ENCODE results near the gene DOCK7.
"Not testable (repeated sequence)": the region's sequence is repeated elsewhere in the genome, so short reads cannot be mapped to it uniquely, and the experiment has no call there.

DOCK7 gene

DNA sequence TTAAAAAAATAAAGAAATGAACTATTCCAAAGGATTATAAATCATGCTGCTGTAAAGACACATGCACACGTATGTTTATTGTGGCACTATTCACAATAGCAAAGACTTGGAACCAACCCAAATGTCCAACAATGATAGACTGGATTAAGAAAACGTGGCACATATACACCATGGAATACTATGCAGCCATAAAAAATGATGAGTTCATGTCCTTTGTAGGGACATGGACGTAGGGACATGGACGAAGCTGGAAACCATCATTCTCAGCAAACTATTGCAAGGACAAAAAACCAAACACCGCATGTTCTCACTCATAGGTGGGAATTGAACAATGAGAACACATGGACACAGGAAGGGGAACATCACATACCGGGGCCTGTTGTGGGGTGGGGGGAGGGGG, 160.8 kb downstream of the DOCK7 start:
- not testable (repeated sequence) for DNase-seq

DNA sequence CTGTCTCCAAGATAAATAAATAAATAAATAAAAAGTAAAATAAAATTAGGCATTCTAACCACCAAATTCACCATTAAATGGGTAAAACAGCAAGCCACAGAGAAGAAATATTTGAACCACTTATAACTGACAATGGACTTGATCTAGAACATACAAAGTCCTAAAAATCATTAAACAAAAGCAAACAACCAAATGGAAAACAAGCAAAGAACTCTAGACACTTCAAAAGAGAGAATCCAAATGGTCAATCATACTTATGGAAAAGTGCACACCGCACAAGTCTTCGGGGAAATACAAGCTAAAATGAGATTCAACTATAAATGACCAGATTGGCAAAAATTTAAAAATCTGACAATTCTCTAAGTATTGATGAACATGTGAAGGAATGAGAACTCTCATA, 164.3 kb downstream of the DOCK7 start:
- no peak for DNase-seq

DNA sequence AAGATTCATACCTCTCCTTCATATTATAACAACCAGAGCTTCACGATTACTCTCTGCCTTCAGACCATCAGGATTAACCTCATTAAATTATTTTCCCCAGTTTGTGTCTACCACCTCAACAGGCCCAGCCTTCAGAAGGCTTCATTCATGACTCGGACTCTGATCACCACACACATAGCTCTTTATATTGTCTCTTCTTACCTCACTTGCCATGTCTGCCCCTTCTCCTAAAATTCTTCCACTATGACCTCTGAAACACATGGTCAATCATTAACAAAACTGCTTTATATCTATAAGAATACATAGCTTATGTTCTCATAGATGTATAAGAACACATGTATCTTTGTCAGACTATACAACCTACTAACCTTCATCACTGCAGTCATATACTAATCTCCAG, 171.6 kb downstream of the DOCK7 start:
- no peak for DNase-seq

GRCh38 chr1:62514746-62515423, 173.3 kb downstream of the DOCK7 start:
- no peak for DNase-seq

DNA sequence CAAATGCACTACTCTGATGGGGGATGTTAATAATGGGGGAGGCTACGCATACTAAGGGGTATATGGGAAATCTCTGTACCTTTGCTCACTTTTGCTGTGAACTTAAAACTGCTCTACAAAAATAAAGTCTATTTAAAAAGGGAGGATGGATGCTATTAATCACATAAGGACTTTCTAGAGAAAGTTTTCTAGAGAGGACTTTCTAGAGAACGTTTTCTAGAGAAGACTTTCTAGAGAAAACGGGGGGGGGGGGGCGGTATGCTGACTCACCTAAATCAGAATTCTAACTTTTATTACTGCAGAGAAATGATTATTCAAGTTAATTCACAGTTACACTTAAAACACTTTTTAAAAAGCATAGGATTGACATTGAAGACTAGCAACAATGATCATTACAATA, 175.2 kb downstream of the DOCK7 start:
- DNase-seq, result no peak

DNA sequence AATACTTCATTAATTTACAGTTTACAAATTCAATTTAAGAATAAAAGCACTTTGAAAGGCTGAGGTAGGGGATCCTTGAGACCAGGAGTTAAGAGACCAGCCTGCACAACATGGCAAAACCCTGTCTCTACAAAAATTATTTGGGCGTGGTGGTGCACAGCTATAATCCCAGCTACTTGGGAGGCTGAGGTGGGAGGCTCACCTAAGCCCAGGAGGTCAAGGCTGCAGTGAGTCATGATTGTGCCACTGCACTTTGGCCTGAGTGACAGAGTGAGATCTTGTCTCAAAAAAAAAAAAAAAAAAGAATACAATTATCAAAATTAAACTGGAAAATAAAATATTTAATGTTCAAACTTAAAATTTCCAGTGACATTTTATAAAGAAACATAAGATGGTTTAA, 179.2 kb downstream of the DOCK7 start:
- no peak for DNase-seq

DNA sequence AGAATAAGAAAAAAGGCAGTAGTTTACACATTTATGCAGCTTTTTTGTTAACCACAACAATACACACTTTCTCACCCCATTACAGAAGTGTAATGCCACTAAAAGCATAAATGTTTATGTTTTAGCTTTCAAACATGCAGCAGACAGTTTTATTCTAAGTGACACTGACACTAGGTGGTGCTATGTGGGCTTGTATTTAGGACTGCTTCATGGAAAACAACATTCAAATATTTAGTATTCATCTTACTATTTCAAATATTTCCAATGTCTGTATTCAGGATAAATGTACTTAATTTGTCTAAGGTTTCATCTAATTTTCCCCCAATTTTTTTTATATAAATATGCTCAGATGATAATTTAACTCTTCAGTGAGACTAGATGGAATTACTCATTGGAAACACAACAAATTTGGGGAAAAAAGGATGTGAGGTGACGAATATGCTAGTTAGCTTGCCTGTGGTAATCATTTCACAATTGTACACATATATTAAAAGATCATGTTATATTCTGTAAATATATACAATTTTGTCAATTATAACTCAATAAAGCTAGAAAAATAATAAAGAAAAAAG, 179.9 kb downstream of the DOCK7 start:
- peak; percentile 67 for DNase-seq

DNA sequence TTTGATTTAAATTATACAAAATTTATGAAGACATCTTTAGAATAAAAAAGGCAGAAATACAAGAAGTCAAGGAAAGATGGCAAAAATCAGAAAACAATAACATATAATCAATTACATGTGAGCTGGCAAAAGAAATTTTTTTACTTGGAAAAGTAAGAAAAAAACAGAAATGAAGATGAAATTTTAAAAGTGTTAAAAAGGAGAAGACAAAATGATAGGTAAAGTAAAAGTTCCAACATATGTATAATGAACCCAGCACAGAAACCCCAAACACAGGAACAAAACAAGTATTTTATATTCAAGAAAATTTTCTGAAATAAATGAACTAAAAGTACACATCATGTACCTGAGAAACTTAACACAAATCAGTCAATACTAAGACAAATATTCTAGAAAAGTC, 188.0 kb downstream of the DOCK7 start:
- no peak for DNase-seq

- no peak for DNase-seq
Measured at GRCh38 chr1:62494137-62494536, 194.0 kb downstream of the DOCK7 start.

DNA sequence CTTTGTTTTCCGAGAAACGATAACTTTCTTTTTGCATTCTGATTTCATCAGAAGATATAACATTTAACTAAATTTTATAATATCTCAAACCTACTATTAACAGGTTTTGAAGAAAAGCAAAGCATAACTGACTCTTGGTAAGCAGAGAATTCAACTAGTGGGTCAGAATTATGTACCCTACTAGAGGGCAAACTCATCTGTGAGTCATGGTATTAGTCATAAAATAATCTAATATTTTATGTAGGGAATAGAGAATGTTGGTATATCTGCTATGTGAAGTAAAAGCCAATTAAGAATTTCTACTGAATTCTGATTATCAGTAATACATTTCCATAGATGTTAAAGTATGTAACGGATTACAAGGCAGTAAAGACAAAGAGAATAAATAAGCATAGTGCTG, 194.5 kb downstream of the DOCK7 start:
- DNase-seq, result no peak

DNA sequence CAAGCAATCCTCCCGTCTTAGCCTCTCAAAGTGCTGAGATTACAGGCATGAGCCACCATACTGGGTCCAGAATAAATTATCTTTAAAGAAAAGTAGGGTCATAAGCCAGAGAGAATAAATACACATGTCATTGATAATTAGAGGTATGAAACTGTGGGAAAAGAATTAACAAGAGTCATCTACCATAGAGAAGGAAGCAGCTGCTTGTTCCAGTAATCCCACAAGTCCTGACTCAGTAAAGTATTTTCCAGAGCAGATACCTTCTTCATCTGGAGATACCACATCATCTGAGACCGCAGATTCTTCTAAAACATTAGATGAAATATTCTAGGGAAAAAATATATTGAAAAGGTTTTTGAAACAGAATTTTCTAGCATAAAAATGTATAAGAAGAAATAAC, 195.7 kb downstream of the DOCK7 start:
- DNase-seq, result no peak

DNA sequence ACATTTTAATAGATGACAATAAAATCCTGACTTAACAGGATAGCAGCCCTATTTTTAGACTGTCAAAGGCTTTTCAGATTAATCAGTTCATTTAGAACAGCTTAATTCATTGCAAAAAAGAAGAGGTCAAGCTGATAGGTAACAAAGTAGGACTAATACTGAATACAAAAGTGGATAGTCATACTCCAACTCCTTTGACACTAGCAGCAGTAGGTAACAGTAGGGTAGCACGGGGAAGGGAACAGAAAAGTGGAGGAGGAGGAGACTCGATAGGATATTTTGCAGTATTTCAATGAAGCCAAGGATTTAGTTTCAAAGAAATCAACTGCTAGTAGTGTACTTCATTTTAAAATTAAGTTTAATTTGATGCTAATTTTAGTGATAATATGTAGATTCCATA, 200.2 kb downstream of the DOCK7 start:
- no peak for DNase-seq

DNA sequence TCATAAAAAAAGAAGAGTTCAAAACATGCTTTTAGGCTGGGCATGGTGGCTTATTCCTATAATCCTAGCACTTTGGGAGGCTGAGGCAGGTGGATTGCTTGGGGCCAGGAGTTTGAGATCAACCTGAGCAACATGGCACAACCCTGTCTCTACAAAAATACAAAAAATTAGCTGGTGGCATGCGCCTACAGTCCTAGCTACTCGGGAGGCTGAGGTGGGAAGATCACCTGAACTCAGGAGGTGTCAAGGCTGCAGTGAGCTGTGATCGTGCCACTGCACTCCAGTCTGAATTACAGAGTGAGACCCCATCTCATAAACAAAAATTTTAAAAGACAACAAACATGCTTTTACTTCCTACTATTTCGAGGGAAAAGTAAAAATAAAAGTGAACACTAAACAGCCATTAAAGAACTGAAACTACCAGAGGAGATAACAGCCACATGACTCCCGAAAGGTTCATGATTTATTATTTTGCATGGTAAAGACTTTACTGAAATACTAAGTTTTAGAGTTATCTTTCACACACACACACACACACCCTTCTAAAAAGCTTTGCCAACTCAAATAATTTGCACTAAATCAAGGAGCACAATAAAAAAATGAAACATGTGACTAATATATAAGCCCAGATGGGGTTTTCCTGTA, 203.2 kb downstream of the DOCK7 start:
- DNase-seq, result no peak

- DNase-seq, result no peak
Measured at GRCh38 chr1:62481681-62482080, 206.5 kb downstream of the DOCK7 start.

DNA sequence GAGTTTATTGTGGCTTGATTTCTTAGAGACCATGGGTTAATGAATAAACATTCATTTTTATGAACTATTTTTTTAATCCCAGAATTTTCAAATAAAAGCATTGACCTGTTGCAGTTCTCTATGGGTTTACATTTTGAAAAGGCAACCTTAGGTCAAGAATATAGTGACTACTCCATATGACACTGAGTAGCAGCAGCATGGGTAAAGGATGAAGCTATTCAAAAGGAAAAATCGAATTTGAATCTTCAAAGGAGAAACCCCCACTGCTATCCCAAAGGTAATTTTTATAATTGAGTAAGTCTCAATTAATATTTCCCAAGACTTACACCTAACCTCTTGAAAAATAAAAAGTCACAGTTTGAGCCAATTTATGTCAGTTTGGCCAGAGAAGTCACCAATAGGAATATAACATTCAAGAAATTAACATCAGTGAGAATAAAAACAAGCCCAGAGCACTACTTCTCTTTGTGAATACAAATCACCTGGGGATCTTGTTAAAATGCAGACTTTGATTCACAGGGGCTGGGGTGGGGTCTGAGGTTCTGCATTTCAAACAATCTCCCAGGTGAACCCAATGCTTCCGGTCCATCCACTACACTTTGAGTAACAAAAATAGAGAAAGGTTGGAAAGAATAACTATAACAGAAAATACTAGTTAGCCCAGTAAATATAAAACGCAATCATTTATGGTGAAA, 211.5 kb downstream of the DOCK7 start:
- no peak for DNase-seq

DNA sequence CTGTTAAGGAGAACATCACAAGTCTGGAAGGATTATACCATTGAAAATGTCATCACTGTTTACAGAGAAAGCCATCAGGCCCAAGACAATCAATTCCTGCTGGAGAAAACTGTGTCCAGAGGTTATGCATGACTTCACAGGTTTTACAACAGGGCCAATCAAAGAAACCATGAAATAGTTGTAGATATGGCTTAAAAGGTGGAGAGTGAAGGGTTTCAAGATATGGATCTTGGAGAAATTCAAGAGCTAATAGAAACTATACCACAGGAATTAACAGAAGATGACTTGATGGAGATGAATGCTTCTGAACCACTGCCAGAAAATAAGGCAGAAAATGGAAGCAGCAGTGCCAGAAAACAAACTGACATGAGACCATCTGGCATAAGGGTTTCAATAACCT, 221.1 kb downstream of the DOCK7 start:
- DNase-seq, result peak; percentile 87

GRCh38 chr1:62462370-62462769, 225.8 kb downstream of the DOCK7 start:
- DNase-seq, result no peak

DNA sequence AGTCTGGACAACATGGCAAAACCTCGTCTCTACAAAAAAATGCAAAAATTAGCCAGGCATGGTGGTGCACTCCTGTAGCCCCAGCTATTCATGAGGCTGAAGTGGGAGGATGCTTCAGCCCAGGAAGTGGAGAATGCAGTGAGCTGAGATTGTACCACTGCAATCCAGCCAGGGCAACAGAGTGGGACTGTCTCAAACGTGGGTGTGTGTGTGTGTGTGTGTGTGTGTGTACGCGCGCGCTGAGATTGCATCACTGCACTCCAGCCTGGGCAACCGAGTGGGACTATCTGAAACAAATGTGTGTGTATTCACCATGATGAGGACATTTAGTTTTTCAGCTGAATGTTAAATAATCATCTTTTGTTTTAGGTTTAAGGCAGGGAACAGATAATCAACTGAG, 230.2 kb downstream of the DOCK7 start:
- no peak for DNase-seq

DNA sequence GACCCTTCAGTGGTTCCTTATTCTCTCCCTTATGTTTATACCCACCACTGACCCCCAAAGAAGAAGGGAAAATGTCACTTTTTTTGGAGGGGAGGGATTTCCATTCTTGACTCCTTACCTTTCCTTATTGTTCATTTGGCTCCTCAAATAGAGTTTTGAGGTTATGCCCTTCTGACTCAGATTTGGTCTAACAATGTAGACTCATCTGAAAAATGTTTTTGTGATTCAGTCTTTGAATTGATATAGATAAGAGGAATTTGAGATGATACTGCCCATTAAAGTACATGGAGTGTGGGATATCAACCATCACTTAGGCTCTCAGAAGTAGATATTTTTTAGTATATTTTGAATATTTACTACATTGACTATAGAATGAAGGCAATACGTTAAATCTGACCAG, 235.2 kb downstream of the DOCK7 start:
- no peak for DNase-seq

GRCh38 chr1:62450301-62450700, 237.9 kb downstream of the DOCK7 start:
- no peak for DNase-seq

DNA sequence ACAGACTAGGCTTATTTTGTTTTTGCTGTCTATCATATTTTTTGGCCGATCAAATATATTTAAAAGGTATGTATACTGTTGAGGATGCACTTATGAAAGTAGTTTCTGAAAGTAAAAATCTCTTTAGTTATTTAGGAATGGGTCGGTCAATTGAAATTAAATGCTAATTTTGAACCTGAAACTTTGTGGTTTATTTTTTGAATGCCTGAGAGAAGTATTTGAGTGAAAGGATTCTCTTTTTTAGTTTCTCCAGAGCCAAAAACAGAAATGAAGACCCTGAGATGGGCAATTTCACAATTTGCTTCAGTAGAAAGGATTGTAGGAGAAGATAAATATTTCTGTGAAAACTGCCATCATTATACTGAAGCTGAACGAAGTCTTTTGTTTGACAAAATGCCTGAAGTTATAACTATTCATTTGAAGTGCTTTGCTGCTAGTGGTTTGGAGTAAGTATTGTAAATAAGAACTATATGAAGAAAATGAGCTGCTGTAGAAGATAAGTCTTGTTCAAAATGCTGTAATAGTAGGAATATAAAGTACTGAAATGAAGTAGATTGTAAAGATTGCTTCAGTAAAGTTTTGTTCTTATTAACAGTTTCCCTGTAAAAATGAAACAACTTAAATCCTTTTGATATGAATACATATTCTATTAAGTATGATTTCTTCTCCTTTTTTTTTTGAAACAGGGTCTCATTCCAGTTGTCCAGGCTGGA, 239.8 kb downstream of the DOCK7 start:
- no peak for DNase-seq

GRCh38 chr1:62444701-62445100, 243.5 kb downstream of the DOCK7 start:
- DNase-seq, result no peak

- DNase-seq, result no peak
Measured at GRCh38 chr1:62439652-62440371, 248.4 kb downstream of the DOCK7 start.
